Chondrocyte (in vitro differentiated cells): Measurements from ENCODE around the gene HIGD1C. TPM values are rescaled to one million over a fixed set of nuclear protein-coding genes. Genes with fewer than 3 reads are reported as not detected.

Experiments
- DNase-seq: peaks from one replicate; pipeline ENCODE4 v3.0.0; 2021; ENCODE audit warnings: mixed read lengths, low spot score
- H3K27ac Mint-ChIP-seq: one replicate; pipeline ENCODE4 v1.8.0; 2021; ENCODE audit warnings: mild to moderate bottlenecking, moderate library complexity, mixed read lengths; ENCODE audit not compliant: unreplicated experiment
- H3K27me3 Mint-ChIP-seq: 2 replicates; pipeline ENCODE4 v1.8.0; 2021; ENCODE audit warnings: low read depth, mixed read lengths
- H3K36me3 Mint-ChIP-seq: 2 replicates; pipeline ENCODE4 v1.8.0; 2021; ENCODE audit warnings: low read depth, mixed read lengths
- H3K4me1 Mint-ChIP-seq: 2 replicates; pipeline ENCODE4 v1.8.0; 2021; ENCODE audit warnings: low read depth, mild to moderate bottlenecking, mixed read lengths
- H3K4me3 Mint-ChIP-seq: one replicate; pipeline ENCODE4 v1.8.0; 2021; ENCODE audit warnings: mild to moderate bottlenecking, moderate library complexity, mixed read lengths; ENCODE audit not compliant: unreplicated experiment
- H3K9me3 Mint-ChIP-seq: 2 replicates; pipeline ENCODE4 v1.8.0; 2021; ENCODE audit warnings: low read depth, mixed read lengths
- CTCF ChIP-seq: fragments of 200-600 bp; sonication (generic); IDR thresholded peaks from 2 replicates; pipeline ENCODE4 v1.5.0; 2021; ENCODE audit warnings: antibody characterized with exemption, mild to moderate bottlenecking, moderate library complexity
- total RNA-seq: library from RNA; stranded (reverse); gene quantifications from 3 replicates; pipeline ENCODE4 v1.2.1, GENCODE V29; 2021

Gene HIGD1C
- total RNA-seq, 1 donor from 2014 or later = not detected

- Mint-ChIP-seq H3K4me1 (peaks cover 20% of the 10 kb centered on the region), H3K9me3 (no peaks in the 10 kb centered on the region), H3K4me3 (no peak overlapping the region), H3K27me3 (no peaks in the 10 kb centered on the region), H3K27ac (peak overlapping the region; percentile 77), H3K36me3 (peaks cover 2% of the 10 kb centered on the region)
- DNase-seq = no peak
- TF ChIP-seq CTCF = no peak
Observed at GRCh38 chr12:50934371-50934851, 17.9 kb upstream of the HIGD1C start.

GRCh38 chr12:50934981-50935807 is 17.1 kb upstream of the HIGD1C start:
- H3K9me3 Mint-ChIP-seq = no peaks in the 10 kb centered on the region
- H3K4me3 Mint-ChIP-seq = no peak overlapping the region
- H3K27me3 Mint-ChIP-seq = no peaks in the 10 kb centered on the region
- peak overlapping the region; percentile 60 for H3K27ac Mint-ChIP-seq
- no peak for DNase-seq
- TF ChIP-seq CTCF = no peak
- peaks cover 2% of the 10 kb centered on the region for H3K36me3 Mint-ChIP-seq
- H3K4me1 Mint-ChIP-seq = peaks cover 28% of the 10 kb centered on the region

- peaks cover 30% of the 10 kb centered on the region for H3K4me1 Mint-ChIP-seq
- H3K9me3 Mint-ChIP-seq = no peaks in the 10 kb centered on the region
- no peaks in the 10 kb centered on the region for H3K27me3 Mint-ChIP-seq
- DNase-seq = no peak
- no peak overlapping the region for H3K27ac Mint-ChIP-seq
- TF ChIP-seq CTCF = no peak
- no peak overlapping the region for H3K4me3 Mint-ChIP-seq
- peaks cover 2% of the 10 kb centered on the region for H3K36me3 Mint-ChIP-seq
Observed at GRCh38 chr12:50936821-50937530, 15.4 kb upstream of the HIGD1C start.

GRCh38 chr12:50937653-50938052 is 14.7 kb upstream of the HIGD1C start:
- DNase-seq = no peak
- Mint-ChIP-seq H3K27me3 (no peaks in the 10 kb centered on the region), H3K4me3 (no peak overlapping the region), H3K9me3 (no peaks in the 10 kb centered on the region), H3K4me1 (peaks cover 30% of the 10 kb centered on the region), H3K36me3 (peaks cover 2% of the 10 kb centered on the region), H3K27ac (no peak overlapping the region)
- no peak for TF ChIP-seq CTCF

- Mint-ChIP-seq H3K9me3 (no peaks in the 10 kb centered on the region), H3K36me3 (peaks cover 3% of the 10 kb centered on the region), H3K27me3 (no peaks in the 10 kb centered on the region), H3K4me1 (peaks cover 17% of the 10 kb centered on the region), H3K27ac (peak overlapping the region; percentile 58), H3K4me3 (no peak overlapping the region)
- DNase-seq = no peak
- TF ChIP-seq CTCF = no peak
Observed at GRCh38 chr12:50947933-50948626, 4.3 kb upstream of the HIGD1C start.
